HepG2 (cell line): ENCODE data around the gene NXNL2. TPM values are rescaled to one million over a fixed set of nuclear protein-coding genes. Genes with fewer than 3 reads are reported as not detected.

Source experiments
- ATAC-seq: fragments of 200-7000 bp; cut with Tn5 transposase; 3 replicates; pipeline ENCODE4 v1.9.1; 2020; ENCODE audit warnings: mild to moderate bottlenecking, moderate library complexity
- BruUV-seq: library from RNA; stranded (reverse); fragments of 400-500 nt; replicated peaks from 2 replicates; lab custom pipeline; 2021; lab: Mats Ljungman, UMichigan
- CTCF ChIA-PET: fragments of 300-600 bp; formaldehyde crosslinking; extraction: SDS; loops from one replicate; lab custom pipeline; 2021; ENCODE audit warnings: low total read pairs, inconsistent platforms, low intra/inter-chr PET ratio; lab: Yijun Ruan, JAX
- POLR2A ChIA-PET: fragments of 350-600 bp; sonication (Branson Sonifier 250); formaldehyde crosslinking; loops from one replicate; lab custom pipeline; 2020; ENCODE audit warnings: antibody characterized with exemption, inconsistent platforms; lab: Yijun Ruan, JAX
- DNase-seq: peaks from one replicate; pipeline ENCODE4 v3.0.0-alpha.2; 2015; ENCODE audit warnings: low spot score
- FAIRE-seq: peaks from 3 replicates; lab custom pipeline; 2011; peaks lifted over from hg19 to GRCh38; lab: Jason Lieb, UNC
- H2AFZ ChIP-seq: one replicate; pipeline ENCODE4 v1.6.1; 2011; ENCODE audit warnings: low read length, inconsistent platforms
- H3K27ac ChIP-seq: fragments of 300-600 bp; 3 replicates; pipeline ENCODE4 v1.8.0; 2011; ENCODE audit warnings: mixed run types, mild to moderate bottlenecking, mixed read lengths, low read length, inconsistent platforms; ENCODE audit not compliant: insufficient read depth; ENCODE audit errors: extremely low read length
- H3K27me3 ChIP-seq, 2 experiments: fragments of 200-600 bp in 1 of 2; 2 replicates in 1 of 2; 3 replicates in 1 of 2; pipeline versions ENCODE4 v1.6.0 to v1.8.0; 2011; ENCODE audit warnings: low read length in 2 of 2, mild to moderate bottlenecking in 2 of 2, moderate library complexity in 2 of 2, inconsistent platforms in 1 of 2; ENCODE audit not compliant: insufficient read depth in 2 of 2, control insufficient read depth in 1 of 2
- H3K36me3 ChIP-seq, 2 experiments: fragments of 200-600 bp in 1 of 2; replicated peaks in 1 of 2; 2 replicates in 1 of 2; 3 replicates in 1 of 2; pipeline versions ENCODE4 v1.5.1 to v1.8.0; 2011; ENCODE audit warnings: low read length in 2 of 2, inconsistent platforms in 1 of 2; ENCODE audit not compliant: insufficient read depth in 2 of 2, control insufficient read depth in 1 of 2
- H3K4me1 ChIP-seq: 2 replicates; pipeline ENCODE4 v1.5.1; 2012; ENCODE audit warnings: low read length, inconsistent platforms; ENCODE audit not compliant: insufficient read depth
- H3K4me2 ChIP-seq: 2 replicates; pipeline ENCODE4 v1.6.0; 2011; ENCODE audit warnings: low read depth, low read length, inconsistent platforms
- H3K4me3 ChIP-seq, 3 experiments: fragments of 200-600 bp in 1 of 3; sonication (generic), shearing (Covaris generic) in 1 of 3; replicated peaks in 1 of 3; 2 replicates each; pipeline ENCODE4 v1.5.1; 2011 to 2016; ENCODE audit warnings: low read length in 3 of 3, inconsistent platforms in 2 of 3, low read depth in 2 of 3, mild to moderate bottlenecking in 2 of 3, control low read depth in 1 of 3, mixed read lengths in 1 of 3; ENCODE audit not compliant: insufficient read depth in 1 of 3
- H3K79me2 ChIP-seq: one replicate; pipeline ENCODE4 v1.6.1; 2011; ENCODE audit warnings: low read length, inconsistent platforms; ENCODE audit not compliant: insufficient read depth
- H3K9ac ChIP-seq: 2 replicates; pipeline ENCODE4 v1.6.0; 2011; ENCODE audit warnings: mild to moderate bottlenecking, low read depth, low read length, inconsistent platforms; ENCODE audit not compliant: insufficient read depth
- H3K9me3 ChIP-seq: 2 replicates; pipeline ENCODE4 v1.5.1; 2012; ENCODE audit warnings: mild to moderate bottlenecking, low read length
- H4K20me1 ChIP-seq: 2 replicates; pipeline ENCODE4 v1.6.0; 2011; ENCODE audit warnings: inconsistent platforms, mild to moderate bottlenecking, low read length, moderate library complexity; ENCODE audit not compliant: insufficient read depth
- CTCF ChIP-seq: sonication (generic); formaldehyde crosslinking; IDR thresholded peaks from 2 replicates; pipeline ENCODE4 v1.5.0; 2020; ENCODE audit warnings: mild to moderate bottlenecking, missing genetic modification reagents, moderate library complexity
- ELF4 ChIP-seq: sonication (generic); formaldehyde crosslinking; IDR thresholded peaks from 2 replicates; pipeline ENCODE4 v1.5.0; 2020; ENCODE audit warnings: missing genetic modification reagents, mild to moderate bottlenecking, moderate library complexity, borderline replicate concordance
- RFX3 ChIP-seq: IDR thresholded peaks from 2 replicates; pipeline ENCODE4 v1.6.1; 2016; ENCODE audit warnings: missing biosample characterization, missing genetic modification reagents
- ZNF629 ChIP-seq: sonication (generic); formaldehyde crosslinking; conservative IDR thresholded peaks from 2 replicates; pipeline ENCODE4 v1.5.0; 2020; ENCODE audit warnings: missing genetic modification reagents
- ZNF710 ChIP-seq: sonication (generic); formaldehyde crosslinking; IDR thresholded peaks from 2 replicates; pipeline ENCODE4 v1.5.0; 2020; ENCODE audit warnings: mild to moderate bottlenecking, missing genetic modification reagents, borderline replicate concordance
- WGBS: methylation state at CpG from one replicate; pipeline ENCODE4 v1.1.6; 2017; ENCODE audit warnings: low lambda C conversion rate; 5-methylcytosine and 5-hydroxymethylcytosine counted together
- in situ Hi-C: cut with HindIII; loops from 2 replicates; pipeline ENCODE4 v1.10.0; 2017; ENCODE audit warnings: low pct_unique_long_range_greater_than_20kb; ENCODE audit not compliant: extremely low pct_ligation_motif_present
- intact Hi-C: fragments of 100-400 bp; cut with micrococcal nuclease; formaldehyde crosslinking; loops from one replicate; pipeline ENCODE4 v1.10.0; 2022; ENCODE audit not compliant: unreplicated experiment
- polyA plus RNA-seq, 8 experiments: library from polyadenylated mRNA; depleted of rRNA in 3 of 8; stranded (reverse) in 7 of 8; unstranded in 1 of 8; fragments of >200 nt; fragmentation: Illumina TruSeq in 4 of 8; extraction: Trizol in 4 of 8; gene quantifications; 2 replicates each; pipeline versions ENCODE4 v1.2.1 to v1.2.3, GENCODE V29; 2011 to 2016; ENCODE audit warnings: low read depth in 4 of 8, missing spikeins in 1 of 8, mixed read lengths in 1 of 8; ENCODE audit not compliant: insufficient read depth in 1 of 8
- total RNA-seq, 5 experiments: library from RNA; depleted of rRNA; stranded (reverse); fragments of >200 nt; fragmentation: Illumina TruSeq; extraction: Trizol; gene quantifications; 2 replicates each; pipeline ENCODE4 v1.2.3, GENCODE V29; 2016; ENCODE audit warnings: low read depth in 1 of 5

The NXNL2 gene
- total and polyA plus RNA-seq, 2 of the 13 experiments (the other 11 are each of a cell fraction or from before 2014, with no cell fraction given): not detected

GRCh38 chr9:88536951-88537760 lies 2.2 kb downstream of the NXNL2 start:
- Histone ChIP-seq H4K20me1 (no peaks in the 10 kb centered on the region), H3K27ac (no peak overlapping the region), H3K4me2 (no peak overlapping the region), H3K79me2 (no peaks in the 10 kb centered on the region), H3K4me3 (no peak overlapping the region), H3K9ac (no peak overlapping the region), H3K9me3 (no peaks in the 10 kb centered on the region), H3K4me1 (peaks cover 3% of the 10 kb centered on the region; the same call in 1 of the 2 replicates), H3K36me3 (no peaks in the 10 kb centered on the region), H2AFZ (no peak overlapping the region), H3K27me3 (peaks cover 1 to 14% of the 10 kb centered on the region in 2 experiments; a peak in 3 of 5 replicates)
- CTCF ChIA-PET: no interaction called here
- DNase-seq (no peak), FAIRE-seq (no peak), ATAC-seq (no peak)
- intact Hi-C loops: no loop called here
- in situ Hi-C loops: no loop called here
- POLR2A ChIA-PET: no interaction called here
- TF ChIP-seq ZNF629 (CRISPR knock-in tag): peak; percentile 49; the same call in 1 of the 2 replicates
- TF ChIP-seq ZNF710 (CRISPR knock-in tag): no peak
- no TSS peak for BruUV-seq
- 36% methylated on average over 13 of the region's 15 CpGs for WGBS

DNA sequence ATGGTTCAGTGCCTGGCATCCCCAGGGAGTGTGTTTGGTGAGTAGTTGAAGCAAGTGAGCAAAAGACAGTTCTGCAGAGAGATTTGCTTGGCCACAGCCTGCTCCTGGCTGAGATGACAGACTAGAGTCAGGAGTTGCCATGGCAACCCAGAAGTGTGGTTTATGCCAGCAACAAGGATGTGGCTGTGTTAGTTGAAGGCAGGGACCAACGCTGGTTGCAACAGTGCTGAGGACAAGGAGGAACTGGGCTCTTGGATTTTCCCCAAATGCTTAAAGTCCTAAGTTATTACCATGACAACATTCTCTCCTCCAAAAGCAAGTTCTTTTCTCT lies 2.7 kb downstream of the NXNL2 start:
- Histone ChIP-seq H3K4me1 (no peaks in the 10 kb centered on the region), H3K9me3 (no peaks in the 10 kb centered on the region), H3K9ac (no peak overlapping the region), H3K27ac (no peak overlapping the region), H3K79me2 (no peaks in the 10 kb centered on the region), H2AFZ (no peak overlapping the region), H3K27me3 (peaks cover 1 to 16% of the 10 kb centered on the region in 2 experiments; a peak in 4 of 5 replicates), H3K36me3 (no peaks in the 10 kb centered on the region), H3K4me3 (no peak overlapping the region), H3K4me2 (no peak overlapping the region), H4K20me1 (no peaks in the 10 kb centered on the region)
- ChIA-PET CTCF (no interaction called here), POLR2A (no interaction called here)
- FAIRE-seq (no peak), DNase-seq (no peak), ATAC-seq (no peak; the same call in 2 of the 3 replicates)
- in situ Hi-C loops: no loop called here
- 0% methylated on average over 1 of the region's 1 CpG for WGBS
- intact Hi-C loops: no loop called here
- no TSS peak for BruUV-seq
- TF ChIP-seq RFX3 (peak; percentile 67), ELF4 (CRISPR knock-in tag) (no peak), CTCF (CRISPR knock-in tag) (no peak)
